Keratinocyte (primary cell): ENCODE results near the gene CHCHD2. TPM values are rescaled to one million over a fixed set of nuclear protein-coding genes. Genes with fewer than 3 reads are reported as not detected.

ENCODE experiments used
- DNase-seq: peaks from one replicate; pipeline ENCODE4 v3.0.0-alpha.2; 2011; ENCODE audit warnings: low read depth, missing footprints, low spot score
- FAIRE-seq: peaks from 2 replicates; lab custom pipeline; 2011; peaks lifted over from hg19 to GRCh38; lab: Jason Lieb, UNC
- H2AFZ ChIP-seq: 2 replicates; pipeline ENCODE4 v1.6.0; 2012; ENCODE audit warnings: low read length, control low read depth, inconsistent platforms; ENCODE audit not compliant: control insufficient read depth
- H3K27ac ChIP-seq: 2 replicates; pipeline ENCODE4 v1.5.1; 2011; ENCODE audit warnings: low read length; ENCODE audit not compliant: control insufficient read depth, insufficient read depth
- H3K27me3 ChIP-seq: 3 replicates; pipeline ENCODE4 v1.6.0; 2011; ENCODE audit warnings: low read length; ENCODE audit not compliant: control insufficient read depth, insufficient read depth; ENCODE audit errors: extremely low read depth
- H3K36me3 ChIP-seq, 2 experiments: 2 replicates in 1 of 2; 3 replicates in 1 of 2; pipeline ENCODE4 v1.5.1; 2011; ENCODE audit warnings: low read length in 2 of 2, mild to moderate bottlenecking in 1 of 2; ENCODE audit not compliant: control insufficient read depth in 2 of 2, insufficient read depth in 2 of 2; ENCODE audit errors: extremely low read depth in 1 of 2
- H3K4me1 ChIP-seq: 3 replicates; pipeline ENCODE4 v1.5.1; 2011; ENCODE audit warnings: low read length; ENCODE audit not compliant: control insufficient read depth, insufficient read depth; ENCODE audit errors: extremely low read depth
- H3K4me2 ChIP-seq: 3 replicates; pipeline ENCODE4 v1.6.0; 2011; ENCODE audit warnings: low read depth, low read length; ENCODE audit not compliant: control insufficient read depth, insufficient read depth; ENCODE audit errors: extremely low read depth
- H3K4me3 ChIP-seq, 3 experiments: fragments of 200-600 bp in 1 of 3; sonication (generic) in 1 of 3; 2 replicates in 2 of 3; 3 replicates in 1 of 3; pipeline ENCODE4 v1.5.1; 2011 to 2016; ENCODE audit warnings: low read length in 3 of 3, mild to moderate bottlenecking in 3 of 3, control low read depth in 2 of 3, inconsistent platforms in 1 of 3, low read depth in 1 of 3, mixed read lengths in 1 of 3, mixed run types in 1 of 3, moderate library complexity in 1 of 3; ENCODE audit not compliant: control insufficient read depth in 2 of 3, insufficient read depth in 2 of 3; ENCODE audit errors: extremely low read depth in 1 of 3
- H3K79me2 ChIP-seq: 2 replicates; pipeline ENCODE4 v1.6.0; 2012; ENCODE audit warnings: low read length; ENCODE audit not compliant: control insufficient read depth, insufficient read depth
- H3K9ac ChIP-seq: 3 replicates; pipeline ENCODE4 v1.6.0; 2011; ENCODE audit warnings: low read length; ENCODE audit not compliant: control insufficient read depth, insufficient read depth; ENCODE audit errors: extremely low read depth
- H3K9me1 ChIP-seq: 3 replicates; pipeline ENCODE4 v1.6.0; 2011; ENCODE audit warnings: low read length; ENCODE audit not compliant: control insufficient read depth, insufficient read depth; ENCODE audit errors: extremely low read depth
- H3K9me3 ChIP-seq: 2 replicates; pipeline ENCODE4 v1.5.1; 2012; ENCODE audit warnings: low read depth, low read length; ENCODE audit not compliant: control insufficient read depth
- H4K20me1 ChIP-seq: 3 replicates; pipeline ENCODE4 v1.6.0; 2011; ENCODE audit warnings: low read length; ENCODE audit not compliant: control insufficient read depth, insufficient read depth; ENCODE audit errors: extremely low read depth
- EZH2 ChIP-seq: IDR thresholded peaks from one replicate; pipeline ENCODE4 v1.6.1; 2012; ENCODE audit warnings: inconsistent platforms, mild to moderate bottlenecking, low read length, moderate library complexity
- dilution Hi-C: fragments of 300-500 bp; cut with MboI; formaldehyde crosslinking; loops from one replicate; pipeline ENCODE4 v1.7.0; 2020; ENCODE audit warnings: low sequenced_read_pairs; ENCODE audit not compliant: extremely low pct_ligation_motif_present
- polyA plus RNA-seq, 5 experiments: library from polyadenylated mRNA; depleted of rRNA in 3 of 5; stranded (reverse) in 3 of 5; stranded (forward) in 1 of 5; unstranded in 1 of 5; fragments of >200 nt; gene quantifications; 1 replicate in 1 of 5; 2 replicates in 3 of 5; 3 replicates in 1 of 5; pipeline versions ENCODE4 v1.2.1 to v1.2.3, GENCODE V29; 2011 to 2012; ENCODE audit warnings: missing spikeins in 2 of 5, low read depth in 1 of 5, low replicate concordance in 1 of 5
- TF ChIP-seq, protein P1 (sequence below), 3 experiments: IDR thresholded peaks in 1 of 3; conservative IDR thresholded peaks in 1 of 3; optimal IDR thresholded peaks in 1 of 3; 2 replicates in 2 of 3; 3 replicates in 1 of 3; pipeline versions ENCODE3 to v1.5.1; 2011; ENCODE audit warnings: low read length in 3 of 3, mild to moderate bottlenecking in 3 of 3, moderate library complexity in 2 of 3, control low read depth in 1 of 3, inconsistent platforms in 1 of 3; ENCODE audit not compliant: insufficient read depth in 2 of 3; ENCODE audit errors: extremely low read depth in 1 of 3

The CHCHD2 gene
- polyA plus RNA-seq, 1 donor (not counting 4 experiments of a cell fraction or from before 2014, with no cell fraction given), result 420 TPM

GRCh38 chr7:56063882-56064625, 42.2 kb downstream of the CHCHD2 start, which contains the start of gene SUMF2:
SUMF2 (plus strand) TSS chr7:56064286; CDS start chr7:56064312, 26 bp downstream.
- Histone ChIP-seq H3K27ac (peak within 1 kb of the TSS; percentile 92), H3K36me3 (peaks cover 10 to 30% of the 10 kb centered on the region in 2 experiments), H3K4me2 (peak within 1 kb of the TSS; percentile 75), H3K9me3 (no peaks in the 10 kb centered on the region), H3K79me2 (peaks cover 24% of the 10 kb centered on the region), H3K27me3 (no peaks in the 10 kb centered on the region), H3K4me3 (peak within 1 kb of the TSS; percentile 84 to 88 (median 87)), H2AFZ (peak within 1 kb of the TSS; percentile 87), H3K9me1 (peaks cover 2% of the 10 kb centered on the region), H3K9ac (peak within 1 kb of the TSS; percentile 95), H3K4me1 (peaks cover 28% of the 10 kb centered on the region), H4K20me1 (peaks cover 6% of the 10 kb centered on the region)
- dilution Hi-C loops, result no loop called here
- TF ChIP-seq, protein P1, sequence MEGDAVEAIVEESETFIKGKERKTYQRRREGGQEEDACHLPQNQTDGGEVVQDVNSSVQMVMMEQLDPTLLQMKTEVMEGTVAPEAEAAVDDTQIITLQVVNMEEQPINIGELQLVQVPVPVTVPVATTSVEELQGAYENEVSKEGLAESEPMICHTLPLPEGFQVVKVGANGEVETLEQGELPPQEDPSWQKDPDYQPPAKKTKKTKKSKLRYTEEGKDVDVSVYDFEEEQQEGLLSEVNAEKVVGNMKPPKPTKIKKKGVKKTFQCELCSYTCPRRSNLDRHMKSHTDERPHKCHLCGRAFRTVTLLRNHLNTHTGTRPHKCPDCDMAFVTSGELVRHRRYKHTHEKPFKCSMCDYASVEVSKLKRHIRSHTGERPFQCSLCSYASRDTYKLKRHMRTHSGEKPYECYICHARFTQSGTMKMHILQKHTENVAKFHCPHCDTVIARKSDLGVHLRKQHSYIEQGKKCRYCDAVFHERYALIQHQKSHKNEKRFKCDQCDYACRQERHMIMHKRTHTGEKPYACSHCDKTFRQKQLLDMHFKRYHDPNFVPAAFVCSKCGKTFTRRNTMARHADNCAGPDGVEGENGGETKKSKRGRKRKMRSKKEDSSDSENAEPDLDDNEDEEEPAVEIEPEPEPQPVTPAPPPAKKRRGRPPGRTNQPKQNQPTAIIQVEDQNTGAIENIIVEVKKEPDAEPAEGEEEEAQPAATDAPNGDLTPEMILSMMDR (optimal IDR thresholded peaks at IDR 0.05 in 1 of 3, IDR thresholded peaks at IDR 0.05 in 1 of 3, conservative IDR thresholded peaks at IDR 0.05 in 1 of 3; ENCODE audit: extremely low read depth in 1 of 3, insufficient read depth in 2 of 3, low read length in 3 of 3), result peak in 2 of 3 experiments; percentile 15 to 27
- no peak for TF ChIP-seq EZH2
- FAIRE-seq (no peak), DNase-seq (no peak)

GRCh38 chr7:56063500-56063881, 42.8 kb downstream of the CHCHD2 start:
- DNase-seq (no peak), FAIRE-seq (no peak)
- no peak for TF ChIP-seq EZH2
- TF ChIP-seq, protein P1 (optimal IDR thresholded peaks at IDR 0.05 in 1 of 3, IDR thresholded peaks at IDR 0.05 in 1 of 3, conservative IDR thresholded peaks at IDR 0.05 in 1 of 3; ENCODE audit: extremely low read depth in 1 of 3, insufficient read depth in 2 of 3, low read length in 3 of 3), result no peak
- H3K9me3 ChIP-seq, result no peaks in the 10 kb centered on the region
- H3K4me3 ChIP-seq, result peak overlapping the region in 2 of 3 experiments; percentile 84 to 87
- no peak overlapping the region for H2AFZ ChIP-seq
- peak overlapping the region; percentile 95 for H3K9ac ChIP-seq
- H3K27me3 ChIP-seq, result no peaks in the 10 kb centered on the region
- H3K79me2 ChIP-seq, result peaks cover 26% of the 10 kb centered on the region
- peak overlapping the region; percentile 75 for H3K4me2 ChIP-seq
- dilution Hi-C loops, result no loop called here
- peaks cover 6% of the 10 kb centered on the region for H4K20me1 ChIP-seq
- H3K4me1 ChIP-seq, result peaks cover 28% of the 10 kb centered on the region
- peaks cover 8 to 33% of the 10 kb centered on the region in 2 experiments for H3K36me3 ChIP-seq
- H3K27ac ChIP-seq, result peak overlapping the region; percentile 92
- H3K9me1 ChIP-seq, result peaks cover 2% of the 10 kb centered on the region
